H1 (cell line): Measurements from ENCODE around the gene PRR29. TPM values are rescaled to one million over a fixed set of nuclear protein-coding genes. Genes with fewer than 3 reads are reported as not detected.

Source experiments
- CTCF ChIA-PET: fragments of 300-600 bp; sonication (Branson Sonifier 250); formaldehyde crosslinking; loops from one replicate; lab custom pipeline; 2021; ENCODE audit not compliant: partially characterized antibody; lab: Charles Lee
- POLR2A ChIA-PET: fragments of 300-600 bp; sonication (Branson Sonifier 250); formaldehyde crosslinking; loops from one replicate; lab custom pipeline; 2021; ENCODE audit warnings: inconsistent platforms; ENCODE audit not compliant: partially characterized antibody; lab: Charles Lee
- DNase-seq, 2 experiments: peaks; one replicate each; pipeline versions ENCODE4 v3.0.0 to v3.0.0-alpha.2; 2010 to 2022; ENCODE audit warnings: low spot score in 2 of 2, low read depth in 1 of 2, mixed read lengths in 1 of 2
- FAIRE-seq: peaks from 2 replicates; lab custom pipeline; 2011; peaks lifted over from hg19 to GRCh38; lab: Jason Lieb, UNC
- H2AFZ ChIP-seq: 2 replicates; pipeline ENCODE4 v1.8.1; 2012; ENCODE audit warnings: low read length, inconsistent platforms
- H2AK5ac ChIP-seq: 2 replicates; pipeline ENCODE4 v1.6.1; 2013; ENCODE audit warnings: low read depth, low read length
- H2BK120ac ChIP-seq: replicated peaks from 2 replicates; pipeline ENCODE3; 2013; ENCODE audit warnings: low read depth, low read length, inconsistent platforms
- H2BK12ac ChIP-seq: 2 replicates; pipeline ENCODE4 v1.6.1; 2013; ENCODE audit warnings: low read depth, low read length
- H2BK15ac ChIP-seq: 2 replicates; pipeline ENCODE4 v1.6.1; 2013; ENCODE audit warnings: low read length
- H2BK20ac ChIP-seq: 2 replicates; pipeline ENCODE4 v1.6.1; 2013; ENCODE audit warnings: low read length
- H2BK5ac ChIP-seq: 2 replicates; pipeline ENCODE4 v1.6.1; 2013; ENCODE audit warnings: low read depth, low read length
- H3K14ac ChIP-seq: 2 replicates; pipeline ENCODE4 v1.6.1; 2013; ENCODE audit warnings: inconsistent platforms; ENCODE audit not compliant: insufficient read length
- H3K18ac ChIP-seq: 2 replicates; pipeline ENCODE4 v1.6.1; 2013; ENCODE audit warnings: low read length; ENCODE audit errors: extremely low read depth
- H3K23ac ChIP-seq: 2 replicates; pipeline ENCODE4 v1.6.1; 2013; ENCODE audit warnings: inconsistent platforms; ENCODE audit not compliant: insufficient read length
- H3K23me2 ChIP-seq: 2 replicates; pipeline ENCODE4 v1.6.1; 2013; ENCODE audit warnings: low read depth, low read length
- H3K27ac ChIP-seq: 2 replicates; pipeline ENCODE4 v1.6.1; 2011; ENCODE audit warnings: low read depth, low read length, inconsistent platforms
- H3K27me3 ChIP-seq, 4 experiments: replicated peaks in 1 of 4; 1 replicate in 1 of 4; 2 replicates in 3 of 4; pipeline versions ENCODE4 v1.6.1 to v1.8.1; 2011 to 2013; ENCODE audit warnings: low read length in 3 of 4, mild to moderate bottlenecking in 3 of 4, inconsistent platforms in 2 of 4, mixed read lengths in 2 of 4, moderate library complexity in 1 of 4; ENCODE audit not compliant: control insufficient read depth in 3 of 4, insufficient read depth in 3 of 4; ENCODE audit errors: extremely low read depth in 1 of 4
- H3K36me3 ChIP-seq, 4 experiments: 2 replicates each; pipeline versions ENCODE4 v1.6.1 to v1.8.1; 2011 to 2013; ENCODE audit warnings: mild to moderate bottlenecking in 4 of 4, low read length in 3 of 4, moderate library complexity in 2 of 4, control low read depth in 1 of 4, inconsistent platforms in 1 of 4; ENCODE audit not compliant: insufficient read depth in 4 of 4, control insufficient read depth in 2 of 4
- H3K4ac ChIP-seq: replicated peaks from 2 replicates; pipeline ENCODE3; 2013; ENCODE audit warnings: low read length, low read depth, mixed read lengths, inconsistent platforms; ENCODE audit not compliant: insufficient read length
- H3K4me1 ChIP-seq, 4 experiments: replicated peaks in 1 of 4; 1 replicate in 1 of 4; 2 replicates in 3 of 4; pipeline versions ENCODE4 v1.6.1 to v1.8.1; 2011 to 2013; ENCODE audit warnings: low read length in 3 of 4, inconsistent platforms in 2 of 4, mixed read lengths in 1 of 4; ENCODE audit not compliant: insufficient read depth in 4 of 4, control insufficient read depth in 3 of 4
- H3K4me2 ChIP-seq, 2 experiments: 2 replicates each; pipeline versions ENCODE4 v1.6.1 to v1.8.1; 2011 to 2013; ENCODE audit warnings: low read depth in 2 of 2, low read length in 2 of 2, control low read depth in 1 of 2, inconsistent platforms in 1 of 2, mild to moderate bottlenecking in 1 of 2; ENCODE audit not compliant: insufficient read depth in 1 of 2
- H3K4me3 ChIP-seq, 4 experiments: fragments of 200-600, 300-600 bp in 1 of 4; sonication (generic), shearing (Covaris generic), sonication (Bioruptor Twin) in 1 of 4; 2 replicates each; pipeline versions ENCODE4 v1.5.1 to v1.8.1; 2011 to 2016; ENCODE audit warnings: low read length in 4 of 4, low read depth in 3 of 4, control low read depth in 2 of 4, inconsistent platforms in 2 of 4, mild to moderate bottlenecking in 2 of 4, mixed read lengths in 1 of 4, moderate library complexity in 1 of 4; ENCODE audit not compliant: insufficient read depth in 2 of 4; ENCODE audit errors: extremely low read depth in 1 of 4
- H3K56ac ChIP-seq: replicated peaks from 2 replicates; pipeline ENCODE3; 2013; ENCODE audit warnings: low read depth, mild to moderate bottlenecking, mixed read lengths, low read length, inconsistent platforms; ENCODE audit not compliant: insufficient read length
- H3K79me1 ChIP-seq: 2 replicates; pipeline ENCODE4 v1.6.1; 2013; ENCODE audit warnings: low read depth, low read length, control low read depth
- H3K79me2 ChIP-seq, 2 experiments: 2 replicates each; pipeline versions ENCODE4 v1.6.1 to v1.8.1; 2012 to 2013; ENCODE audit warnings: low read length in 2 of 2, mild to moderate bottlenecking in 2 of 2, inconsistent platforms in 1 of 2; ENCODE audit not compliant: insufficient read depth in 2 of 2, control insufficient read depth in 1 of 2
- H3K9ac ChIP-seq, 4 experiments: replicated peaks in 1 of 4; 1 replicate in 1 of 4; 2 replicates in 3 of 4; pipeline versions ENCODE4 v1.6.1 to v1.8.1; 2011 to 2013; ENCODE audit warnings: low read depth in 3 of 4, low read length in 3 of 4, control low read depth in 2 of 4, mild to moderate bottlenecking in 2 of 4, moderate library complexity in 2 of 4, inconsistent platforms in 1 of 4; ENCODE audit errors: extremely low read depth in 1 of 4
- H3K9me3 ChIP-seq, 2 experiments: 2 replicates each; pipeline versions ENCODE4 v1.6.1 to v1.8.1; 2012 to 2013; ENCODE audit warnings: mild to moderate bottlenecking in 2 of 2, moderate library complexity in 2 of 2, control low read depth in 1 of 2, inconsistent platforms in 1 of 2, low read depth in 1 of 2, low read length in 1 of 2, mixed read lengths in 1 of 2; ENCODE audit not compliant: insufficient read depth in 2 of 2
- H4K20me1 ChIP-seq, 2 experiments: replicated peaks in 1 of 2; 2 replicates each; pipeline versions ENCODE3 to v1.8.1; 2011 to 2013; ENCODE audit warnings: inconsistent platforms in 2 of 2, low read length in 2 of 2, mild to moderate bottlenecking in 1 of 2; ENCODE audit not compliant: insufficient read depth in 2 of 2, control insufficient read depth in 1 of 2
- H4K5ac ChIP-seq: 2 replicates; pipeline ENCODE4 v1.6.1; 2013; ENCODE audit warnings: low read length, low read depth, mixed read lengths, inconsistent platforms; ENCODE audit not compliant: insufficient read length
- H4K8ac ChIP-seq: 2 replicates; pipeline ENCODE4 v1.8.0; 2013; ENCODE audit warnings: mild to moderate bottlenecking, moderate library complexity, low read length, inconsistent platforms; ENCODE audit not compliant: insufficient read depth; ENCODE audit errors: extremely low read depth
- H4K91ac ChIP-seq: replicated peaks from 2 replicates; pipeline ENCODE3; 2013; ENCODE audit warnings: low read length, mixed read lengths, inconsistent platforms; ENCODE audit not compliant: insufficient read length
- ATF2 ChIP-seq: IDR thresholded peaks from 2 replicates; pipeline ENCODE4 v1.6.1; 2012; ENCODE audit warnings: low read length, inconsistent platforms
- CBX5 ChIP-seq: fragments of 300-800, 300-1000 bp; sonication (generic); IDR thresholded peaks from 2 replicates; pipeline ENCODE4 v1.7.1; 2016; ENCODE audit warnings: antibody characterized with exemption, low read length, low read depth
- CREB1 ChIP-seq: IDR thresholded peaks from 2 replicates; pipeline ENCODE4 v1.6.1; 2012; ENCODE audit warnings: inconsistent platforms
- MAX ChIP-seq: IDR thresholded peaks from 2 replicates; pipeline ENCODE4 v1.6.1; 2012; ENCODE audit warnings: inconsistent platforms
- PHF8 ChIP-seq: fragments of 200-600 bp; sonication (generic); conservative IDR thresholded peaks from 2 replicates; pipeline ENCODE4 v1.7.1; 2012; ENCODE audit warnings: low read depth, mild to moderate bottlenecking, inconsistent platforms, low read length, moderate library complexity
- RAD21 ChIP-seq, 2 experiments: IDR thresholded peaks in 1 of 2; conservative IDR thresholded peaks in 1 of 2; 2 replicates each; pipeline ENCODE4 v1.6.1; 2011; ENCODE audit warnings: low read depth in 2 of 2, low read length in 2 of 2, improper control_type of control experiment in 1 of 2, inconsistent platforms in 1 of 2, mild to moderate bottlenecking in 1 of 2, moderate library complexity in 1 of 2
- RBBP5 ChIP-seq: IDR thresholded peaks from 2 replicates; pipeline ENCODE4 v1.7.1; 2012; ENCODE audit warnings: low read depth, mild to moderate bottlenecking, inconsistent platforms, low read length, moderate library complexity, borderline replicate concordance
- SUZ12 ChIP-seq: fragments of 200-600 bp; sonication (generic); IDR thresholded peaks from 2 replicates; pipeline ENCODE4 v1.6.1; 2012; ENCODE audit warnings: mild to moderate bottlenecking, inconsistent platforms, low read length, moderate library complexity, mixed read lengths
- USF2 ChIP-seq: IDR thresholded peaks from 2 replicates; pipeline ENCODE4 v1.6.1; 2011; ENCODE audit warnings: low read length, improper control_type of control experiment
- WGBS, 2 experiments: shearing (Covaris generic) in 1 of 2; methylation state at CpG; one replicate each; pipeline versions ENCODE4 v1.1.6 to v1.1.7; 2013 to 2015; ENCODE audit warnings: low lambda C conversion rate in 2 of 2, mixed read lengths in 2 of 2, inconsistent platforms in 1 of 2, low coverage in 1 of 2, missing lambda C conversion rate in 1 of 2; ENCODE audit not compliant: insufficient replicate concordance in 2 of 2, insufficient coverage in 1 of 2, insufficient read length in 1 of 2; ENCODE audit errors: extremely low coverage in 1 of 2, missing lambda C conversion rate in 1 of 2; 5-methylcytosine and 5-hydroxymethylcytosine counted together
- polyA plus RNA-seq, 7 experiments: library from polyadenylated mRNA; depleted of rRNA in 3 of 7; stranded (reverse) in 5 of 7; unstranded in 2 of 7; fragments of >200 nt in 5 of 7; fragments of 200-250 nt in 2 of 7; gene quantifications; 1 replicate in 5 of 7; 2 replicates in 1 of 7; 4 replicates in 1 of 7; pipeline versions ENCODE4 v1.2.1 to v1.2.3, GENCODE V29; 2011 to 2013; ENCODE audit warnings: missing spikeins in 2 of 7, mixed read lengths in 2 of 7
- total RNA-seq: library from RNA; stranded (reverse); fragmentation: NEBNext Ultra II Directional; extraction: Animal tissue kit (Norgen Biotek cat#: 25700); gene quantifications from 2 replicates; pipeline ENCODE4 v1.2.1, GENCODE V29; 2021

Gene PRR29
- total and polyA plus RNA-seq, 2 of the 8 experiments (the other 6 are each of a cell fraction or from before 2014, with no cell fraction given): 0.67 to 0.83 TPM

- Histone ChIP-seq H4K91ac (no peak overlapping the region), H3K4me3 (no peak overlapping the region), H2BK120ac (no peak overlapping the region), H3K27ac (no peak overlapping the region), H4K5ac (no peak overlapping the region), H2BK15ac (no peak overlapping the region), H3K4me1 (peaks cover 0 to 7% (median under 1%) of the 10 kb centered on the region in 4 experiments; a peak in 4 of 7 replicates), H3K4ac (no peak overlapping the region), H4K20me1 (no peaks in the 10 kb centered on the region), H2BK20ac (no peak overlapping the region), H3K36me3 (no peaks in the 10 kb centered on the region), H2BK12ac (no peak overlapping the region), H3K23me2 (no peaks in the 10 kb centered on the region), H3K4me2 (no peak overlapping the region), H3K9me3 (no peaks in the 10 kb centered on the region), H3K79me1 (no peaks in the 10 kb centered on the region), H3K79me2 (no peaks in the 10 kb centered on the region), H2BK5ac (no peak overlapping the region), H3K23ac (no peak overlapping the region), H2AK5ac (no peak overlapping the region), H3K9ac (no peak overlapping the region), H3K18ac (no peak overlapping the region), H3K27me3 (no peaks in the 10 kb centered on the region; a peak in 1 of 7 replicates), H2AFZ (no peak overlapping the region), H3K14ac (no peak overlapping the region), H4K8ac (no peak overlapping the region), H3K56ac (no peak overlapping the region)
- 88% methylated on average over 3 of the region's 3 CpGs; no CpG with 5 or more reads in 1 of the 2 experiments for WGBS, 2 experiments
- FAIRE-seq (no peak), DNase-seq (no peak)
- CTCF ChIA-PET: interaction anchor here (1.0 to 18.4 kb wide), 8 partner anchors 9 to 57 kb away, joined by 3 to 219 read pairs (median 15); partner anchors contain the start of genes GH1 and ICAM2
- POLR2A ChIA-PET: interaction anchor here (1.5 kb wide), 1 partner anchor 11 kb away, joined by 4 read pairs; no protein-coding TSS in a partner anchor
- TF ChIP-seq SUZ12 (no peak), USF2 (no peak), ATF2 (no peak), PHF8 (no peak), MAX (no peak), CBX5 (no peak), CREB1 (no peak), RAD21 (IDR thresholded peaks at IDR 0.05 in 1 of 2, conservative IDR thresholded peaks at IDR 0.05 in 1 of 2; ENCODE audit: low read depth in 2 of 2, low read length in 2 of 2) (no peak), RBBP5 (no peak)
Observed at GRCh38 chr17:63976702-63977101, 21.4 kb upstream of the PRR29 start.
